Naive thymus-derived CD4-positive, alpha-beta T cell (primary cell): Measurements from ENCODE around the gene S100A10. TPM values are rescaled to one million over a fixed set of nuclear protein-coding genes. Genes with fewer than 3 reads are reported as not detected.

Experiments used
- ATAC-seq: fragments of 150-1000 bp; cut with Tn5 transposase; 2 replicates; pipeline ENCODE4 v1.10.0; 2021; ENCODE audit warnings: mild to moderate bottlenecking, moderate library complexity
- CTCF ChIA-PET: fragments of 350-600 bp; sonication (Branson Sonifier 250); formaldehyde crosslinking; loops from one replicate; lab custom pipeline; 2021; ENCODE audit warnings: antibody characterized with exemption; lab: Charles Lee
- POLR2A ChIA-PET: fragments of 350-600 bp; sonication (Branson Sonifier 250); formaldehyde crosslinking; loops from one replicate; lab custom pipeline; 2021; ENCODE audit warnings: antibody characterized with exemption, inconsistent platforms; lab: Charles Lee
- DNase-seq, 9 donors: peaks; one replicate each; pipeline versions ENCODE4 v3.0.0 to v3.0.0-alpha.2; 2020 to 2022; ENCODE audit warnings: mixed read lengths in 1 of 9
- H3K27ac ChIP-seq: one replicate; pipeline ENCODE4 v1.7.0; 2013; ENCODE audit warnings: mild to moderate bottlenecking, low read depth, low read length, moderate library complexity
- H3K27me3 ChIP-seq, 2 donors: one replicate each; pipeline ENCODE4 v1.7.0; 2013; ENCODE audit warnings: low read length in 2 of 2, mild to moderate bottlenecking in 2 of 2, moderate library complexity in 2 of 2; ENCODE audit not compliant: control insufficient read depth in 2 of 2, insufficient read depth in 2 of 2
- H3K36me3 ChIP-seq, 3 experiments: 1 replicate in 2 of 3; 2 replicates in 1 of 3; pipeline ENCODE4 v1.7.0; 2013; ENCODE audit warnings: low read length in 3 of 3, mild to moderate bottlenecking in 3 of 3, moderate library complexity in 1 of 3; ENCODE audit not compliant: insufficient read depth in 3 of 3, control insufficient read depth in 2 of 3
- H3K4me1 ChIP-seq, 2 donors: one replicate each; pipeline ENCODE4 v1.7.0; 2013; ENCODE audit warnings: low read length in 2 of 2, mild to moderate bottlenecking in 2 of 2, moderate library complexity in 1 of 2; ENCODE audit not compliant: control insufficient read depth in 2 of 2, insufficient read depth in 2 of 2
- H3K4me3 ChIP-seq: 2 replicates; pipeline ENCODE4 v1.7.0; 2013; ENCODE audit warnings: mild to moderate bottlenecking, low read length
- H3K9me3 ChIP-seq, 3 experiments: 1 replicate in 2 of 3; 2 replicates in 1 of 3; pipeline ENCODE4 v1.7.0; 2013; ENCODE audit warnings: low read length in 3 of 3; ENCODE audit not compliant: control insufficient read depth in 2 of 3
- H3K27ac Mint-ChIP-seq, 9 donors: one replicate each; pipeline ENCODE4 v1.8.0; 2020 to 2022; ENCODE audit warnings: mixed read lengths in 9 of 9, mild to moderate bottlenecking in 8 of 9, moderate library complexity in 5 of 9, inconsistent platforms in 2 of 9
- H3K27me3 Mint-ChIP-seq, 5 donors: one replicate each; pipeline ENCODE4 v1.8.0; 2021 to 2022; ENCODE audit warnings: mixed read lengths in 5 of 5, mild to moderate bottlenecking in 1 of 5
- H3K36me3 Mint-ChIP-seq, 5 donors: one replicate each; pipeline ENCODE4 v1.8.0; 2020 to 2022; ENCODE audit warnings: mixed read lengths in 5 of 5, mild to moderate bottlenecking in 3 of 5, inconsistent platforms in 1 of 5
- H3K4me1 Mint-ChIP-seq, 7 donors: one replicate each; pipeline ENCODE4 v1.8.0; 2020 to 2022; ENCODE audit warnings: mixed read lengths in 7 of 7, mild to moderate bottlenecking in 3 of 7, inconsistent platforms in 1 of 7
- H3K4me3 Mint-ChIP-seq, 10 donors: one replicate each; pipeline ENCODE4 v1.8.0; 2020 to 2022; ENCODE audit warnings: mild to moderate bottlenecking in 10 of 10, mixed read lengths in 10 of 10, moderate library complexity in 6 of 10, inconsistent platforms in 2 of 10
- H3K9me3 Mint-ChIP-seq, 11 donors: one replicate each; pipeline ENCODE4 v1.8.0; 2020 to 2022; ENCODE audit warnings: mixed read lengths in 11 of 11, mild to moderate bottlenecking in 4 of 11, inconsistent platforms in 1 of 11, moderate library complexity in 1 of 11
- intact Hi-C, 2 donors: fragments of 100-400 bp; cut with micrococcal nuclease; formaldehyde crosslinking; loops; one replicate each; pipeline ENCODE4 v1.15.1; 2023
- polyA plus RNA-seq, 2 donors: library from polyadenylated mRNA; unstranded; fragments of 300-500 nt; fragmentation: Illumina TruSeq; gene quantifications; one replicate each; pipeline ENCODE4 v1.2.3, GENCODE V29; 2021
- total RNA-seq, 6 experiments: library from RNA in 5 of 6; stranded (reverse) in 5 of 6; gene quantifications; 1 replicate in 5 of 6; 2 replicates in 1 of 6; pipeline ENCODE4 v1.2.3 and lab custom pipeline; 2021 to 2026

S100A10 gene
- total and polyA plus RNA-seq, 7 experiments from 2014 or later = 131 to 492 (median 329) TPM

- CTCF ChIA-PET = interaction anchor here (1.1 to 1.7 kb wide), 2 partner anchors 10 to 28 kb away, joined by 4 read pairs; no protein-coding TSS in a partner anchor
- H3K36me3 Mint-ChIP-seq = peaks cover 10 to 45% (median 27%) of the 10 kb centered on the region in 5 donors
- intact Hi-C loops = no loop called here
- Histone ChIP-seq H3K27me3 (no peaks in the 10 kb centered on the region), H3K4me1 (peaks cover 16 to 17% of the 10 kb centered on the region in 2 donors), H3K36me3 (peaks cover 3 to 23% (median 15%) of the 10 kb centered on the region in 3 experiments), H3K9me3 (no peaks in the 10 kb centered on the region), H3K4me3 (no peak overlapping the region), H3K27ac (no peak overlapping the region)
- peak overlapping the region in 7 of 9 donors; percentile 3 to 74 (median 44) for H3K27ac Mint-ChIP-seq
- peaks cover 0 to 4% (median 0%) of the 10 kb centered on the region in 11 donors for H3K9me3 Mint-ChIP-seq
- POLR2A ChIA-PET = interaction anchor here (1.2 kb wide), 1 partner anchor 19 kb away, joined by 4 read pairs; no protein-coding TSS in a partner anchor
- no peaks in the 10 kb centered on the region for H3K27me3 Mint-ChIP-seq
- ATAC-seq (peak; percentile 62), DNase-seq (no peak)
- peaks cover 34 to 56% (median 38%) of the 10 kb centered on the region in 7 donors for H3K4me1 Mint-ChIP-seq
- H3K4me3 Mint-ChIP-seq = no peak overlapping the region
These were observed 35.7 kb upstream of the S100A10 start for GRCh38 chr1:152029144-152029928.

GRCh38 chr1:152026895-152027294 is 33.2 kb upstream of the S100A10 start:
- intact Hi-C loops = no loop called here
- Mint-ChIP-seq H3K9me3 (peaks cover 0 to 4% (median 0%) of the 10 kb centered on the region in 11 donors), H3K27ac (peak overlapping the region in 1 of 9 donors; percentile 35), H3K4me1 (peaks cover 14 to 33% (median 22%) of the 10 kb centered on the region in 7 donors), H3K27me3 (peaks cover 0 to 6% (median 0%) of the 10 kb centered on the region in 5 donors), H3K36me3 (peaks cover 3 to 25% (median 19%) of the 10 kb centered on the region in 5 donors), H3K4me3 (no peak overlapping the region)
- Histone ChIP-seq H3K36me3 (peaks cover 0 to 6% (median 2%) of the 10 kb centered on the region in 3 experiments), H3K9me3 (no peaks in the 10 kb centered on the region), H3K27me3 (no peaks in the 10 kb centered on the region), H3K4me1 (no peaks in the 10 kb centered on the region), H3K4me3 (no peak overlapping the region), H3K27ac (no peak overlapping the region)
- no peak for ATAC-seq
- ChIA-PET POLR2A (no interaction called here), CTCF (no interaction called here)
- DNase-seq = no peak

DNA sequence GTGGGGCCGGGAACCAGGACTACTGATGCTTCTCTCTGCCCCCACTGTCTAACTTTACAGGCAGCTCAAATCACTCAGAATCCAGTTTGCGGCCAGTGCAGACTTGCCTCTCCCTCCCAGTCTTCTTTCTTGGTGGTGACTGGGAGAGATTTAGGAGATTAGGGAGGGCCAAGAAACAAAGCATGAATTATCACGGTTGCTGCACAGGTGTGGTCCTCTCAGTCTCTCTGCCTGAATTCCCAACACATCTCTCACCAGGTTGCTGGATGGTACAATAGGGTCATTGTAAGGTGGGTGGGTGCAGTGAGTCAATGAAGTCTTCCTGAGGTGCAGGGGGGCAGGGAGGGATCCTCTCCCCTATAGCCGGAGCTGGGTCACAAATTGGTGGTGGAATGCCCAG is 30.6 kb upstream of the S100A10 start:
- ChIA-PET CTCF (no interaction called here), POLR2A (no interaction called here)
- Histone ChIP-seq H3K4me1 (no peaks in the 10 kb centered on the region), H3K4me3 (no peak overlapping the region), H3K9me3 (no peaks in the 10 kb centered on the region), H3K27me3 (no peaks in the 10 kb centered on the region), H3K36me3 (no peaks in the 10 kb centered on the region), H3K27ac (no peak overlapping the region)
- H3K4me1 Mint-ChIP-seq = peaks cover 6 to 27% (median 9%) of the 10 kb centered on the region in 7 donors
- peaks cover 0 to 4% (median 0%) of the 10 kb centered on the region in 11 donors for H3K9me3 Mint-ChIP-seq
- H3K36me3 Mint-ChIP-seq = peaks cover 0 to 9% (median 5%) of the 10 kb centered on the region in 5 donors
- H3K27ac Mint-ChIP-seq = no peak overlapping the region
- intact Hi-C loops = no loop called here
- ATAC-seq (no peak), DNase-seq (no peak)
- H3K27me3 Mint-ChIP-seq = peaks cover 0 to 14% (median 0%) of the 10 kb centered on the region in 5 donors
- no peak overlapping the region for H3K4me3 Mint-ChIP-seq

DNA sequence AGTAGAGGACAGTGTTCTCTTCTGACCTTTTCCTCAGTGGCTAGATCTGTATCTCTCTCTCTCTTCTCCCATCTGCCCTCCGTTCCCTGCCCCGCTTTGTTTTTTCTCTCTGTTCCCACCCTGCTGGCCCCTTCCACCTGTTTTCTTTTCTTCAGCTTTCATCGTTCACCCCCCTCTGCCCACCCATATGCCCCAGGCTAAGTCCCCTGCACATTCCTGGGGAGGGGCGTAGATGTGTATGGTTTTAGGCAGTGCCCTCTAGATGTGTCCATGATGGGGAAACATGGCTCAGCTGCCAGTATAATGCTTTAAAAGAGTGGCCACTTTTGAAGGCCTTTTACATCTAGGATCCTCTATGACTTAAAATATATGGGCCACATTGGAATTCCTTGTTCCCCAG is 29.6 kb upstream of the S100A10 start:
- Histone ChIP-seq H3K27ac (no peak overlapping the region), H3K9me3 (no peaks in the 10 kb centered on the region), H3K4me1 (no peaks in the 10 kb centered on the region), H3K36me3 (no peaks in the 10 kb centered on the region), H3K4me3 (no peak overlapping the region), H3K27me3 (no peaks in the 10 kb centered on the region)
- H3K27ac Mint-ChIP-seq = no peak overlapping the region
- H3K27me3 Mint-ChIP-seq = peaks cover 0 to 19% (median 0%) of the 10 kb centered on the region in 5 donors
- H3K4me3 Mint-ChIP-seq = no peak overlapping the region
- H3K36me3 Mint-ChIP-seq = peaks cover 0 to 2% (median 0%) of the 10 kb centered on the region in 5 donors
- peaks cover 0 to 1% (median 0%) of the 10 kb centered on the region in 11 donors for H3K9me3 Mint-ChIP-seq
- peaks cover 0 to 17% (median 0%) of the 10 kb centered on the region in 7 donors for H3K4me1 Mint-ChIP-seq
- POLR2A ChIA-PET = no interaction called here
- intact Hi-C loops = no loop called here
- no peak for ATAC-seq
- CTCF ChIA-PET = no interaction called here
- no peak for DNase-seq

- Histone ChIP-seq H3K4me1 (no peaks in the 10 kb centered on the region), H3K27ac (no peak overlapping the region), H3K27me3 (no peaks in the 10 kb centered on the region), H3K4me3 (no peak overlapping the region), H3K9me3 (no peaks in the 10 kb centered on the region), H3K36me3 (no peaks in the 10 kb centered on the region)
- peaks cover 0 to 16% (median 0%) of the 10 kb centered on the region in 7 donors for H3K4me1 Mint-ChIP-seq
- H3K36me3 Mint-ChIP-seq = peaks cover 0 to 2% (median 0%) of the 10 kb centered on the region in 5 donors
- intact Hi-C loops = no loop called here
- peaks cover 0 to 1% (median 0%) of the 10 kb centered on the region in 11 donors for H3K9me3 Mint-ChIP-seq
- H3K27ac Mint-ChIP-seq = no peak overlapping the region
- ATAC-seq (no peak), DNase-seq (no peak)
- H3K27me3 Mint-ChIP-seq = peaks cover 0 to 23% (median 0%) of the 10 kb centered on the region in 5 donors
- H3K4me3 Mint-ChIP-seq = no peak overlapping the region
- POLR2A ChIA-PET = interaction anchor here (0.9 kb wide), 1 partner anchor 13 kb away, joined by 3 read pairs; no protein-coding TSS in a partner anchor
- CTCF ChIA-PET = no interaction called here
These were observed 28.8 kb upstream of the S100A10 start for GRCh38 chr1:152022474-152022873.

DNA sequence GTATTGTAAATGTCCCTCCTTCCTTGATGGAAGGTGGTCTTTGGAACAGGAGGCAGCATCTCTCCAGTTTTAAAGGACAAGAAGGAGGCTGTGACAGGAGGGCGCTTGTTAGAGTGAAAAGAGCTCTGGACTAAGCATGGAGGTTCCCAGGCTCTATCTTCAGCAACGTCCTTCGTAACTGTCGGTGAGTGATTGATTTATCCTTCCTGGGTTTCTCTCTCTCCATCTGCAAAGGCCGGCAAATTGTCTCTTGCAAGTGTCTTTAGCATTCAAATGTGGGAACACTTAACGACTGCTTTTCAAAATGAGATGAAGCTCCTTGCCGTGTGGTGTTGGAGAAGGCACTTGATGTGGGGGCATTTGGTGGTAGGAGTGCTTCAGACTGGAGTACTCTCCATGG is 27.9 kb upstream of the S100A10 start:
- ATAC-seq (no peak), DNase-seq (no peak)
- H3K4me3 Mint-ChIP-seq = no peak overlapping the region
- Histone ChIP-seq H3K27me3 (no peaks in the 10 kb centered on the region), H3K9me3 (no peaks in the 10 kb centered on the region), H3K27ac (no peak overlapping the region), H3K4me3 (no peak overlapping the region), H3K36me3 (no peaks in the 10 kb centered on the region), H3K4me1 (no peaks in the 10 kb centered on the region)
- no peak overlapping the region for H3K27ac Mint-ChIP-seq
- H3K36me3 Mint-ChIP-seq = no peaks in the 10 kb centered on the region
- CTCF ChIA-PET = no interaction called here
- H3K9me3 Mint-ChIP-seq = peaks cover 0 to 1% (median 0%) of the 10 kb centered on the region in 11 donors
- POLR2A ChIA-PET = no interaction called here
- H3K4me1 Mint-ChIP-seq = peaks cover 0 to 7% (median 0%) of the 10 kb centered on the region in 7 donors
- intact Hi-C loops = no loop called here
- peaks cover 0 to 30% (median 0%) of the 10 kb centered on the region in 5 donors for H3K27me3 Mint-ChIP-seq
